H9 (cell line): ENCODE measurements around the gene JAK2. TPM values are rescaled to one million over a fixed set of nuclear protein-coding genes. Genes with fewer than 3 reads are reported as not detected.

Experiments
- DNase-seq: peaks from one replicate; pipeline ENCODE4 v3.0.0-alpha.2; 2017
- H2AFZ ChIP-seq: one replicate; pipeline ENCODE4 v1.6.1; 2013; ENCODE audit warnings: mild to moderate bottlenecking, low read length, control low read depth, moderate library complexity
- H2AK5ac ChIP-seq: 2 replicates; pipeline ENCODE4 v1.6.1; 2013; ENCODE audit warnings: low read length, control low read depth, mixed read lengths; ENCODE audit not compliant: insufficient read length
- H2BK120ac ChIP-seq: one replicate; pipeline ENCODE4 v1.6.1; 2013; ENCODE audit warnings: low read depth, mild to moderate bottlenecking, low read length, control low read depth, inconsistent platforms; ENCODE audit not compliant: poor library complexity, severe bottlenecking
- H2BK12ac ChIP-seq: 2 replicates; pipeline ENCODE4 v1.6.1; 2013; ENCODE audit warnings: low read length, control low read depth, mixed read lengths, low read depth; ENCODE audit not compliant: insufficient read length
- H2BK15ac ChIP-seq: 2 replicates; pipeline ENCODE4 v1.6.1; 2013; ENCODE audit warnings: low read depth, low read length, control low read depth
- H2BK20ac ChIP-seq: one replicate; pipeline ENCODE4 v1.6.1; 2013; ENCODE audit warnings: low read depth, mild to moderate bottlenecking, low read length, control low read depth, inconsistent platforms; ENCODE audit not compliant: poor library complexity, severe bottlenecking
- H2BK5ac ChIP-seq: 2 replicates; pipeline ENCODE4 v1.6.1; 2013; ENCODE audit warnings: low read length, control low read depth, mixed read lengths; ENCODE audit not compliant: insufficient read length
- H3K14ac ChIP-seq: 2 replicates; pipeline ENCODE4 v1.6.1; 2013; ENCODE audit warnings: low read length, control low read depth; ENCODE audit not compliant: insufficient read depth
- H3K18ac ChIP-seq: 2 replicates; pipeline ENCODE4 v1.6.1; 2013; ENCODE audit warnings: low read depth, mild to moderate bottlenecking, mixed read lengths, low read length, control low read depth; ENCODE audit not compliant: insufficient read length
- H3K23ac ChIP-seq: 2 replicates; pipeline ENCODE4 v1.6.1; 2013; ENCODE audit warnings: low read length, control low read depth, mixed read lengths, low read depth; ENCODE audit not compliant: insufficient read length
- H3K23me2 ChIP-seq: 2 replicates; pipeline ENCODE4 v1.6.1; 2013; ENCODE audit warnings: low read depth, mild to moderate bottlenecking, mixed read lengths, low read length, control low read depth; ENCODE audit not compliant: insufficient read length, poor library complexity, severe bottlenecking
- H3K27ac ChIP-seq: 2 replicates; pipeline ENCODE4 v1.5.1; 2013; ENCODE audit warnings: low read length, control low read depth, mixed read lengths, low read depth; ENCODE audit not compliant: insufficient read length
- H3K27me3 ChIP-seq: 2 replicates; pipeline ENCODE4 v1.6.1; 2013; ENCODE audit warnings: low read length, control low read depth, inconsistent platforms; ENCODE audit not compliant: insufficient read depth
- H3K4ac ChIP-seq: 2 replicates; pipeline ENCODE4 v1.6.1; 2013; ENCODE audit warnings: low read depth, mild to moderate bottlenecking, control low read depth, inconsistent platforms, low read length, moderate library complexity
- H3K4me1 ChIP-seq: 2 replicates; pipeline ENCODE4 v1.6.1; 2013; ENCODE audit warnings: low read length, control low read depth, inconsistent platforms; ENCODE audit not compliant: insufficient read depth
- H3K4me2 ChIP-seq: 2 replicates; pipeline ENCODE4 v1.6.1; 2013; ENCODE audit warnings: low read length, control low read depth, mixed read lengths; ENCODE audit not compliant: insufficient read length, insufficient read depth
- H3K56ac ChIP-seq: 2 replicates; pipeline ENCODE4 v1.6.1; 2013; ENCODE audit warnings: low read depth, mild to moderate bottlenecking, mixed read lengths, low read length, control low read depth; ENCODE audit not compliant: insufficient read length
- H3K79me1 ChIP-seq: 2 replicates; pipeline ENCODE4 v1.6.1; 2013; ENCODE audit warnings: low read depth, mild to moderate bottlenecking, moderate library complexity, low read length, control low read depth, inconsistent platforms; ENCODE audit not compliant: insufficient read depth, poor library complexity, severe bottlenecking
- H3K79me2 ChIP-seq: 2 replicates; pipeline ENCODE4 v1.6.1; 2013; ENCODE audit warnings: low read length, control low read depth, inconsistent platforms; ENCODE audit not compliant: insufficient read depth
- H3K9ac ChIP-seq: 2 replicates; pipeline ENCODE4 v1.6.1; 2013; ENCODE audit warnings: low read length, control low read depth, mixed read lengths; ENCODE audit not compliant: insufficient read length; ENCODE audit errors: extremely low read depth
- H3K9me3 ChIP-seq: one replicate; pipeline ENCODE4 v1.6.1; 2013; ENCODE audit warnings: low read depth, low read length, inconsistent platforms; ENCODE audit not compliant: control insufficient read depth
- H3T11ph ChIP-seq: one replicate; pipeline ENCODE4 v1.6.1; 2013; ENCODE audit warnings: mild to moderate bottlenecking, low read length, control low read depth, inconsistent platforms
- H4K20me1 ChIP-seq: one replicate; pipeline ENCODE4 v1.6.1; 2013; ENCODE audit not compliant: control insufficient read depth, insufficient read length, insufficient read depth
- H4K5ac ChIP-seq: 2 replicates; pipeline ENCODE4 v1.6.1; 2013; ENCODE audit warnings: low read depth, mild to moderate bottlenecking, mixed read lengths, low read length, control low read depth; ENCODE audit not compliant: insufficient read length
- H4K8ac ChIP-seq: replicated peaks from 2 replicates; pipeline ENCODE4 v1.6.1; 2013; ENCODE audit warnings: low read length, control low read depth, mixed read lengths, low read depth; ENCODE audit not compliant: insufficient read length
- H4K91ac ChIP-seq: 2 replicates; pipeline ENCODE4 v1.6.1; 2013; ENCODE audit warnings: low read depth, mild to moderate bottlenecking, moderate library complexity, mixed read lengths, low read length, control low read depth; ENCODE audit not compliant: insufficient read length
- H3K27ac Mint-ChIP-seq, 3 experiments: 2 replicates in 2 of 3; 3 replicates in 1 of 3; pipeline ENCODE4 v1.8.0; 2020 to 2021; ENCODE audit warnings: mixed read lengths in 3 of 3, mild to moderate bottlenecking in 1 of 3, moderate library complexity in 1 of 3
- H3K27me3 Mint-ChIP-seq: 2 replicates; pipeline ENCODE4 v1.8.0; 2021; ENCODE audit warnings: low read depth, mild to moderate bottlenecking, moderate library complexity, mixed read lengths
- H3K36me3 Mint-ChIP-seq, 3 experiments: 2 replicates in 2 of 3; 3 replicates in 1 of 3; pipeline ENCODE4 v1.8.0; 2020 to 2021; ENCODE audit warnings: low read depth in 3 of 3, mixed read lengths in 3 of 3; ENCODE audit not compliant: insufficient read depth in 1 of 3
- H3K4me1 Mint-ChIP-seq, 2 experiments: 2 replicates each; pipeline ENCODE4 v1.8.0; 2020; ENCODE audit warnings: mixed read lengths in 2 of 2
- H3K4me3 Mint-ChIP-seq, 2 experiments: 2 replicates in 1 of 2; 3 replicates in 1 of 2; pipeline ENCODE4 v1.8.0; 2020 to 2021; ENCODE audit warnings: mild to moderate bottlenecking in 2 of 2, mixed read lengths in 2 of 2, moderate library complexity in 1 of 2
- H3K9me3 Mint-ChIP-seq, 2 experiments: 2 replicates in 1 of 2; 3 replicates in 1 of 2; pipeline ENCODE4 v1.8.0; 2020; ENCODE audit warnings: mild to moderate bottlenecking in 2 of 2, mixed read lengths in 2 of 2, moderate library complexity in 1 of 2
- WGBS: extraction: QIAGEN DNeasy Blood & Tissue Kit; methylation state at CpG from one replicate; pipeline ENCODE4 v1.1.7; 2013; ENCODE audit warnings: missing lambda C conversion rate, low lambda C conversion rate, mixed read lengths; ENCODE audit not compliant: insufficient read length; ENCODE audit errors: extremely low coverage; 5-methylcytosine and 5-hydroxymethylcytosine counted together
- total RNA-seq: library from RNA; stranded (reverse); gene quantifications from 2 replicates; pipeline ENCODE4 v1.2.1, GENCODE V29; 2021
- TF ChIP-seq, protein P1 (sequence below): fragments of 200-600 bp; sonication (generic); conservative IDR thresholded peaks from 3 replicates; pipeline ENCODE4 v1.8.0; 2021; ENCODE audit warnings: antibody characterized with exemption, mild to moderate bottlenecking

JAK2 gene
- total RNA-seq, 1 experiment from 2014 or later = 3.4 TPM

DNA sequence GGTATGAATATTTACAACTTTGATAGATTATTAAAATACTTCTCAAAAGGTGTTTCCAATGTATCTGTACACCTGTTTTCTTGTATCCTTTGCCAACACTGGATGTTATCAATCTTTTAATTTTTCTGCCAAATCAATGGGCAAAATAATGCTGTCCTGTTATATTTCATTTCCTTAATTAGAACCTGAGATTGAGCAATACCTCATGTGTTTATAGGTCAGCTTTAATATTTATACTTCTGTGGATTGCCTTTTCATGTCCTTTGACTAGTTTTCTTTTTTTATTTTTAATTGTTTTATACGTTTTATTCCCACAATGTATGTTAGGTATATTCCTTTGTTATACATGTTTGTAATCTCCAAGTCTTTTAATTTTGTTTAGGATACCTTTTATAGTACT lies 77.6 kb downstream of the JAK2 start:
- no peak overlapping the region for H3K14ac ChIP-seq
- H2BK120ac ChIP-seq = no peak overlapping the region
- no peaks in the 10 kb centered on the region for H3K23me2 ChIP-seq
- no CpG with 5 or more reads among the region's 1 CpG for WGBS
- Mint-ChIP-seq H3K27me3 (no peaks in the 10 kb centered on the region), H3K27ac (no peak overlapping the region), H3K9me3 (no peaks in the 10 kb centered on the region), H3K4me3 (no peak overlapping the region), H3K36me3 (no peaks in the 10 kb centered on the region; a peak in 1 of 7 replicates), H3K4me1 (no peaks in the 10 kb centered on the region)
- H4K5ac ChIP-seq = no peak overlapping the region
- no peaks in the 10 kb centered on the region for H3K9me3 ChIP-seq
- TF ChIP-seq, protein P1, sequence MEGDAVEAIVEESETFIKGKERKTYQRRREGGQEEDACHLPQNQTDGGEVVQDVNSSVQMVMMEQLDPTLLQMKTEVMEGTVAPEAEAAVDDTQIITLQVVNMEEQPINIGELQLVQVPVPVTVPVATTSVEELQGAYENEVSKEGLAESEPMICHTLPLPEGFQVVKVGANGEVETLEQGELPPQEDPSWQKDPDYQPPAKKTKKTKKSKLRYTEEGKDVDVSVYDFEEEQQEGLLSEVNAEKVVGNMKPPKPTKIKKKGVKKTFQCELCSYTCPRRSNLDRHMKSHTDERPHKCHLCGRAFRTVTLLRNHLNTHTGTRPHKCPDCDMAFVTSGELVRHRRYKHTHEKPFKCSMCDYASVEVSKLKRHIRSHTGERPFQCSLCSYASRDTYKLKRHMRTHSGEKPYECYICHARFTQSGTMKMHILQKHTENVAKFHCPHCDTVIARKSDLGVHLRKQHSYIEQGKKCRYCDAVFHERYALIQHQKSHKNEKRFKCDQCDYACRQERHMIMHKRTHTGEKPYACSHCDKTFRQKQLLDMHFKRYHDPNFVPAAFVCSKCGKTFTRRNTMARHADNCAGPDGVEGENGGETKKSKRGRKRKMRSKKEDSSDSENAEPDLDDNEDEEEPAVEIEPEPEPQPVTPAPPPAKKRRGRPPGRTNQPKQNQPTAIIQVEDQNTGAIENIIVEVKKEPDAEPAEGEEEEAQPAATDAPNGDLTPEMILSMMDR = no peak
- no peak for DNase-seq
- no peak overlapping the region for H3K4ac ChIP-seq
- no peaks in the 10 kb centered on the region for H3K79me2 ChIP-seq
- no peak overlapping the region for H3K23ac ChIP-seq
- H3K27ac ChIP-seq = no peak overlapping the region
- H3T11ph ChIP-seq = no peak overlapping the region
- H3K79me1 ChIP-seq = no peaks in the 10 kb centered on the region
- no peaks in the 10 kb centered on the region for H4K20me1 ChIP-seq
- H4K8ac ChIP-seq = no peak overlapping the region
- H3K18ac ChIP-seq = no peak overlapping the region
- H2AK5ac ChIP-seq = no peak overlapping the region
- H2AFZ ChIP-seq = no peak overlapping the region
- H3K27me3 ChIP-seq = no peaks in the 10 kb centered on the region
- no peak overlapping the region for H2BK20ac ChIP-seq
- no peak overlapping the region for H3K4me2 ChIP-seq
- H3K9ac ChIP-seq = no peak overlapping the region
- H2BK15ac ChIP-seq = no peak overlapping the region
- no peak overlapping the region for H4K91ac ChIP-seq
- H2BK5ac ChIP-seq = no peak overlapping the region
- no peaks in the 10 kb centered on the region for H3K4me1 ChIP-seq
- no peak overlapping the region for H2BK12ac ChIP-seq
- H3K56ac ChIP-seq = no peak overlapping the region
